ENCODE results near the gene DENND1A.

The DENND1A gene

GRCh38 chr9:123411636-123412035 is 518.3 kb downstream of the DENND1A start:
- TF ChIP-seq CTCF (IDR thresholded peaks at IDR 0.05; ENCODE audit: insufficient read depth, missing control alignments): no peak
- no peak for DNase-seq (ENCODE audit: insufficient read length, low spot score)
- FAIRE-seq: no peak

- FAIRE-seq: no peak
Observed at GRCh38 chr9:123411191-123411590, 518.7 kb downstream of the DENND1A start.

GRCh38 chr9:123410281-123410910 is 519.5 kb downstream of the DENND1A start:
- no peak for TF ChIP-seq CTCF (IDR thresholded peaks at IDR 0.05; ENCODE audit: insufficient read depth, missing control alignments)
- no peak for DNase-seq (ENCODE audit: insufficient read length, low spot score)
- FAIRE-seq: no peak

More at GRCh38 chr9:123411191-123411590, 518.7 kb downstream of the DENND1A start:
- no peak for DNase-seq (ENCODE audit: insufficient read length, low spot score)
- no peak for TF ChIP-seq CTCF (IDR thresholded peaks at IDR 0.05; ENCODE audit: insufficient read depth, missing control alignments)

DNA sequence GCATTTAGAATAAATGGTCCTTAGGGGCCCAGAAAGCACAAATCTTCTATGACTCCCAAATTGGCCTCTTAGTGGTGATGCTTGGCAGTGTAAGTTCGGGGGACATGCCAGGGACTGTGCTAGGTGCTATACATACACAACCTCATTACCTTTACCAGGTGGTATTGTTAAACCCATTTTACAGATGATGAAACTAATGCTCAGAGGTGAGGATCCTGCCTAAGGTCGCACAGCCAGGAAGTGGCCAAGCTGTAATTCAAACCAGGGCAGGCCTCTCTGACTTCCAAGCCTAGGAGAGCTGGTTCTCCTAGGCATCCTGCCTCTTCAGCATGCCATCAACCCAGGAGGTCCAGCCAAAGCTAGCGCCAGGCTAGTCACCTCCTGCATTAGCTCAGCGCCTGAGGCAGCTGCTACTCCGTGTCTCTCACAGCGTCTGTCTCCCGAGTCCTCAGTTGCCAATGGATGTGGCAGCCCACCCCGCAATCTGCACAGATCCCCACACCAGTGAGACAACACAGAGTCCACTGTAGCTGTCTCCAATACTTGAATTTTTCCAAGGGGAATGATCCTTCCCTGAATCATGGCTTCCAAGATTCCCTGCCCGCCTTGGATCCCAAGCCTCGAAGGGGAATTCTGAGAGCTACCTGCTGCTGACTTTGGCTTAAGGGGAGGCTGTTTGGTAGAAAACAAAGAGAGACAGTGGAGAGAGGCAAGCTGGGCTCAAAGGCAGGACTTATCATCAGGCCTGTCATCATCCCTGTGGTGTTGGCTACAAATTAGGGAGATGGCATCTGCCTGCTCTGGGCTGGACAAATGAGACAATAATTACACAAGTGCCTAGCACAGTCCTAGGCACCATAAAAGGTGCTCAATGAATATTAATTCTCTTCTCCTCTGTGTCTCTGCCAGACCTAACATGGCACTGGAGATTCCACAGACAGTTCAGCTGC is 521.3 kb downstream of the DENND1A start:
- no peak for FAIRE-seq
- no peak for DNase-seq (ENCODE audit: insufficient read length, low spot score)
- TF ChIP-seq CTCF (IDR thresholded peaks at IDR 0.05; ENCODE audit: insufficient read depth, missing control alignments): no peak

DNA sequence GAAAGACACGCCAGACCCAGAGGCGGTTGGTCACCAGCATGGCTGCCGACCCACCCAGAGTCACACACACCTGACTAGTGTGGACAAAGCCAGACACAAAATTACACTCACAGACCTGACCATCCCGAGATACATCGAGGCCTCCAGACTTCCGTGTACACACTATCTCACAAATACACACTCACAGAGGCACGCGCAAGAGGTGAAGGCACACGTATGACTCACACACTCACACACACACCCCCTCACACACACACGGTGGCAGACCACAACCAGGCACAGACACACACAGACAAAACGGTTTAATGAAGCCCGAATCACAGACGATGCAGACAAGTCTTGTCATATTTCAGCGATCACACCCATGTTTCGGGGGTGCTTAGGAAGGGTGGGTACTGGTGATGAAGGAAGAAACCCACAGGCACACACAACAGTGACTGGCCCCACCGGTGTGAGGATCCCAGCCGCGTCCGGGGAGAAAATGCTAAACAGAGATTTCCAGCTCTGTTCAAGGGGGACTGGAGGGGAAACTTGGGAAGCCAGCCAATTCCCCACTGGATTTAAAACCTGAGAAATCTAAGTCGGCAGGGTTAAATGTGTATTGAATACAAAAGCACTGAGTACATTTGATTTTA is 522.6 kb downstream of the DENND1A start:
- TF ChIP-seq CTCF (IDR thresholded peaks at IDR 0.05; ENCODE audit: insufficient read depth, missing control alignments): no peak
- DNase-seq (ENCODE audit: insufficient read length, low spot score) (no peak), FAIRE-seq (no peak)

DNA sequence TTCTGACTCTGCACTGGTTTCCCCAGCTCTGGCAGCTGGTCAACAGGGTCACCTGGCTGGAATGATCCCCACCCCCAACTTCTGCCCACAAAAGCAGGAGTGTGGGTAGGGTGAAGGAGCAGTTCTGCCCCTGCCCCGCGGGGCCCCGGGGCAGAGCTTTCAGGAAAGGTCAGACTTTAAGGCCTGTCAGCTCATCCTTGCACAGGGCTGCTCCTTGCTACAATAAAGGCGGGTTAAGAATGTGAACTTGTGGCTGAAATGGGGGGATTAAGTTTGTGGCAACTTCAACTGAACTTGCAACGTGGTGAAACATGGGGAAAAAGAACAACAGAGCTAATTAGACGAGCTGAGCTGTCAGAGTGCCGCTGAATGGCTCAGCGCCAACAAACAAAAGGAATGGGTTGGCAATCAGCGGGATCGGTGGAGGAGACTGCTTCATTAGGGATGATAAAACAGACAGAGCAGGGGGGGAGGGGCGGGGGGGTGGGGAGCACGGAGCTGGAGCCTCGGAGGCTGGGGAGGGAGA is 523.2 kb downstream of the DENND1A start:
- TF ChIP-seq CTCF (IDR thresholded peaks at IDR 0.05; ENCODE audit: insufficient read depth, missing control alignments): no peak
- FAIRE-seq (no peak), DNase-seq (ENCODE audit: insufficient read length, low spot score) (no peak)

Data from D721Med (cell line).